Right lobe of liver (tissue), 4 donors: ENCODE results near the gene SH3BP2.

Source experiments
- CTCF ChIP-seq, 4 donors: fragments of 200-600 bp in 3 of 4; fragments of 450-650 bp in 1 of 4; IDR thresholded peaks; one replicate each; pipeline versions ENCODE4 v1.5.1 to v1.8.0; 2016 to 2022; ENCODE audit warnings: antibody characterized with exemption in 4 of 4, mild to moderate bottlenecking in 2 of 4
- POLR2A ChIP-seq: fragments of 450-650 bp; IDR thresholded peaks from one replicate; pipeline ENCODE4 v1.6.1; 2017; ENCODE audit warnings: antibody characterized with exemption, mild to moderate bottlenecking
- donor health status: DM: no; HTN: no; CAD: no.
- donor health status: DM: no; HTN: no; CAD: no.
- donor health status: DM: no; HTN: yes; CAD: no.

- TF ChIP-seq CTCF (IDR thresholded peaks at IDR 0.05): no peak
- no peak for TF ChIP-seq POLR2A
Observed at GRCh38 chr4:2837110-2837903, 44.4 kb downstream of the SH3BP2 start.
